Body of pancreas (tissue), 4 donors: ENCODE results near the gene TBX10.

Experiments
- POLR2A ChIP-seq, 3 donors: fragments of 450-650 bp; IDR thresholded peaks; one replicate each; pipeline ENCODE4 v1.6.1; 2016; ENCODE audit warnings: antibody characterized with exemption in 3 of 3, mild to moderate bottlenecking in 2 of 3
- TF ChIP-seq, protein P1 (sequence below), 7 experiments: fragments of 450-650 bp in 4 of 7; fragments of 200-600 bp in 3 of 7; sonication (generic) in 3 of 7; IDR thresholded peaks; one replicate each; pipeline ENCODE4 v1.5.1; 2016 to 2019; ENCODE audit warnings: antibody characterized with exemption in 7 of 7

DNA sequence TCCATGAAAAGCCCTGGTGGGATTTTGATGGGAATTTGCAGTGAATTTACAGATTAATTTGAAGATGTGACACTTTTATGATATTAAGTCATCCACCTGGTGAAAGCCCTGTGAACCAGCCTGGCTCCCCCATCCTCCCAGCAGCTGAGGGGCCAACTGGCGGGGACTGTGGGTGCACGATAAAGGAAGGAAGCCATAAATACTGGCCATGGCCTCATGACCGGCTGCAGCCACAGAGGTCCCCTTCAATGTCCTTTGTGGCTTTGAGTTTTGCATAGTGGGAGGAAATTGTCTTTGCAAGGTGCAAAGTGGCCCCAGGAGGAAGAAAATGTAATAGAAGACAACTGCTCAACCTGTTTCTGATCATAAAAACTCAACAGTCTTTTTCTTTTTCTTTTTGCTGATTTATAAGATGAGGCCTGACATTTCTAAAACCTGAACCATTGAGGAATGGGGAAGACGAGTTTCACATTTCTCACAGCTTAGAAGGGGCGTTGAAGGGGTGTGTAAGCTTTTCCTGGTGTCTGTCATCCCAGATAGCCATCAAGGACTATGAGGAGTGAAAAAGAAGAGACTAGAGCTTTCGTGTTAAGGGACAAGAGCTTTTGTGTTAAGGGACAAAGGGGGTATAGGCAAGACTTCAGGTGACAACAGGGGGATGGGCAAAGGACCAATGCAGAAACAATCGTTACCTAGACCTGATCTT is 39.1 kb downstream of the TBX10 start:
- TF ChIP-seq, protein P1, sequence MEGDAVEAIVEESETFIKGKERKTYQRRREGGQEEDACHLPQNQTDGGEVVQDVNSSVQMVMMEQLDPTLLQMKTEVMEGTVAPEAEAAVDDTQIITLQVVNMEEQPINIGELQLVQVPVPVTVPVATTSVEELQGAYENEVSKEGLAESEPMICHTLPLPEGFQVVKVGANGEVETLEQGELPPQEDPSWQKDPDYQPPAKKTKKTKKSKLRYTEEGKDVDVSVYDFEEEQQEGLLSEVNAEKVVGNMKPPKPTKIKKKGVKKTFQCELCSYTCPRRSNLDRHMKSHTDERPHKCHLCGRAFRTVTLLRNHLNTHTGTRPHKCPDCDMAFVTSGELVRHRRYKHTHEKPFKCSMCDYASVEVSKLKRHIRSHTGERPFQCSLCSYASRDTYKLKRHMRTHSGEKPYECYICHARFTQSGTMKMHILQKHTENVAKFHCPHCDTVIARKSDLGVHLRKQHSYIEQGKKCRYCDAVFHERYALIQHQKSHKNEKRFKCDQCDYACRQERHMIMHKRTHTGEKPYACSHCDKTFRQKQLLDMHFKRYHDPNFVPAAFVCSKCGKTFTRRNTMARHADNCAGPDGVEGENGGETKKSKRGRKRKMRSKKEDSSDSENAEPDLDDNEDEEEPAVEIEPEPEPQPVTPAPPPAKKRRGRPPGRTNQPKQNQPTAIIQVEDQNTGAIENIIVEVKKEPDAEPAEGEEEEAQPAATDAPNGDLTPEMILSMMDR (IDR thresholded peaks at IDR 0.05): no peak
- no peak for TF ChIP-seq POLR2A (IDR thresholded peaks at IDR 0.05)
